Mucosa of descending colon (tissue), 3 donors: Measurements from ENCODE around the gene PSMD11. TPM values are rescaled to one million over a fixed set of nuclear protein-coding genes. Genes with fewer than 3 reads are reported as not detected.

Source experiments
- ATAC-seq: fragments of 200-7000 bp; cut with Tn5 transposase; one replicate; pipeline ENCODE4 v1.9.1; 2020; ENCODE audit warnings: mild to moderate bottlenecking, moderate library complexity
- DNase-seq, 3 donors: peaks; one replicate each; pipeline ENCODE4 v3.0.0-alpha.2; 2020
- H3K36me3 ChIP-seq: fragments of 200-600 bp; one replicate; pipeline ENCODE4 v1.8.0; 2021; ENCODE audit warnings: low read depth, mild to moderate bottlenecking
- H3K4me1 ChIP-seq: fragments of 200-600 bp; one replicate; pipeline ENCODE4 v1.8.0; 2021; ENCODE audit warnings: low read depth, mild to moderate bottlenecking
- H3K4me3 ChIP-seq: fragments of 200-600 bp; one replicate; pipeline ENCODE4 v1.8.0; 2021; ENCODE audit warnings: mild to moderate bottlenecking
- H3K9me3 ChIP-seq: fragments of 200-600 bp; one replicate; pipeline ENCODE4 v1.8.0; 2021; ENCODE audit warnings: mild to moderate bottlenecking
- CTCF ChIP-seq: fragments of 200-600 bp; IDR thresholded peaks from one replicate; pipeline ENCODE4 v1.8.0; 2022; ENCODE audit warnings: antibody characterized with exemption, mild to moderate bottlenecking
- intact Hi-C, 2 donors: fragments of 100-400 bp; cut with DNase I in 1 of 2; cut with micrococcal nuclease in 1 of 2; formaldehyde crosslinking; loops; one replicate each; pipeline versions ENCODE4 v1.11.0 to v1.11.1; 2022; cut with DNase I, micrococcal nuclease
- total RNA-seq, 3 donors: library from RNA; stranded (reverse); fragmentation: NEBNext Ultra II Directional in 2 of 3; extraction: Animal tissue kit (Norgen Biotek cat#: 25700) in 2 of 3; gene quantifications; one replicate each; pipeline versions ENCODE4 v1.2.1 to v1.2.4, GENCODE V29; 2021 to 2023
- donor health status: DM: no; HTN: no; CAD: no; lungs with moderate emphysema.
- donor health status: DM: no; HTN: no; CAD: no.
- donor health status: DM: no; HTN: yes; CAD: no.

The PSMD11 gene
- total RNA-seq, 3 donors from 2014 or later: 81.5 to 99.2 (median 85.8) TPM

GRCh38 chr17:32458371-32458770 lies 14.1 kb downstream of the PSMD11 start:
- intact Hi-C loops: no loop called here
- Histone ChIP-seq H3K9me3 (no peaks in the 10 kb centered on the region), H3K36me3 (peaks cover 6% of the 10 kb centered on the region), H3K4me1 (no peaks in the 10 kb centered on the region), H3K4me3 (no peak overlapping the region)
- ATAC-seq (peak; percentile 91), DNase-seq (no peak)
- no peak for TF ChIP-seq CTCF

- no peak for TF ChIP-seq CTCF
- peaks cover 2% of the 10 kb centered on the region for H3K36me3 ChIP-seq
- DNase-seq (no peak), ATAC-seq (no peak)
- H3K4me1 ChIP-seq: no peaks in the 10 kb centered on the region
- no peaks in the 10 kb centered on the region for H3K9me3 ChIP-seq
- H3K4me3 ChIP-seq: no peak overlapping the region
- intact Hi-C loops: no loop called here
These were observed 15.7 kb downstream of the PSMD11 start for GRCh38 chr17:32460054-32460453.

- Histone ChIP-seq H3K4me3 (no peak overlapping the region), H3K9me3 (no peaks in the 10 kb centered on the region), H3K36me3 (no peaks in the 10 kb centered on the region), H3K4me1 (no peaks in the 10 kb centered on the region)
- no peak for TF ChIP-seq CTCF
- intact Hi-C loops: no loop called here
- ATAC-seq (no peak), DNase-seq (no peak)
These were observed 17.2 kb downstream of the PSMD11 start for GRCh38 chr17:32461498-32461852.

GRCh38 chr17:32461853-32462617 lies 17.7 kb downstream of the PSMD11 start:
- H3K4me3 ChIP-seq: no peak overlapping the region
- no peaks in the 10 kb centered on the region for H3K36me3 ChIP-seq
- ATAC-seq (peak; percentile 71), DNase-seq (peak in 1 of 3 donors; percentile 78)
- peak; percentile 22 for TF ChIP-seq CTCF
- intact Hi-C loops: no loop called here
- no peaks in the 10 kb centered on the region for H3K9me3 ChIP-seq
- no peaks in the 10 kb centered on the region for H3K4me1 ChIP-seq

- ATAC-seq (no peak), DNase-seq (no peak)
- H3K4me1 ChIP-seq: no peaks in the 10 kb centered on the region
- TF ChIP-seq CTCF: no peak
- intact Hi-C loops: no loop called here
- no peaks in the 10 kb centered on the region for H3K9me3 ChIP-seq
- no peak overlapping the region for H3K4me3 ChIP-seq
- no peaks in the 10 kb centered on the region for H3K36me3 ChIP-seq
These were observed 19.0 kb downstream of the PSMD11 start for GRCh38 chr17:32463304-32463703.
